WTC11 (cell line): ENCODE measurements around the gene CFAP68. TPM values are rescaled to one million over a fixed set of nuclear protein-coding genes. Genes with fewer than 3 reads are reported as not detected.
A peak's percentile ranks its signal among the peaks of the same experiment; 100 is the strongest.

ENCODE experiments used
- ATAC-seq: fragments of 200-7000 bp; cut with Tn5 transposase; 2 replicates; pipeline ENCODE4 v1.10.0; 2021; ENCODE audit warnings: mild to moderate bottlenecking, moderate library complexity
- CTCF ChIA-PET: fragments of 300-600 bp; sonication (Branson Sonifier 250); formaldehyde crosslinking; loops from one replicate; lab custom pipeline; 2021; ENCODE audit warnings: antibody characterized with exemption; lab: Charles Lee
- POLR2A ChIA-PET: fragments of 350-600 bp; sonication (Branson Sonifier 250); formaldehyde crosslinking; loops from one replicate; lab custom pipeline; 2021; ENCODE audit warnings: antibody characterized with exemption; lab: Charles Lee
- DNase-seq: peaks from one replicate; pipeline ENCODE4 v3.0.0; 2021; ENCODE audit warnings: low spot score
- H3K27ac Mint-ChIP-seq: 2 replicates; pipeline ENCODE4 v1.8.0; 2021; ENCODE audit warnings: mixed read lengths
- H3K27me3 Mint-ChIP-seq: 2 replicates; pipeline ENCODE4 v1.8.0; 2021; ENCODE audit warnings: low read depth, mild to moderate bottlenecking, moderate library complexity, mixed read lengths
- H3K36me3 Mint-ChIP-seq: 2 replicates; pipeline ENCODE4 v1.8.0; 2021; ENCODE audit warnings: mixed read lengths
- H3K4me1 Mint-ChIP-seq: 2 replicates; pipeline ENCODE4 v1.8.0; 2022; ENCODE audit warnings: mixed read lengths
- H3K4me3 Mint-ChIP-seq: 2 replicates; pipeline ENCODE4 v1.8.0; 2021; ENCODE audit warnings: mild to moderate bottlenecking, moderate library complexity, mixed read lengths
- H3K9me3 Mint-ChIP-seq: 2 replicates; pipeline ENCODE4 v1.8.0; 2021; ENCODE audit warnings: mixed read lengths
- CDX4 ChIP-seq: fragments of 250-450 bp; sonication (Bioruptor Pico); IDR thresholded peaks from 2 replicates; pipeline ENCODE4 v1.9.0; 2021; ENCODE audit warnings: moderate library complexity, mild to moderate bottlenecking, inconsistent platforms, borderline replicate concordance
- CREM ChIP-seq: sonication (generic); formaldehyde crosslinking; IDR thresholded peaks from 2 replicates; pipeline ENCODE4 v1.8.1; 2022; ENCODE audit warnings: mild to moderate bottlenecking, missing genetic modification reagents, moderate library complexity
- E2F4 ChIP-seq: sonication (generic); formaldehyde crosslinking; IDR thresholded peaks from 2 replicates; pipeline ENCODE4 v1.8.1; 2022; ENCODE audit warnings: low read depth, mild to moderate bottlenecking, moderate library complexity, missing genetic modification reagents, borderline replicate concordance
- ETV6 ChIP-seq: sonication (generic); formaldehyde crosslinking; IDR thresholded peaks from 2 replicates; pipeline ENCODE4 v1.8.1; 2022; ENCODE audit warnings: mild to moderate bottlenecking, missing genetic modification reagents
- FOXK1 ChIP-seq: sonication (generic); formaldehyde crosslinking; IDR thresholded peaks from 2 replicates; pipeline ENCODE4 v1.8.0; 2022; ENCODE audit warnings: mild to moderate bottlenecking, moderate library complexity, missing genetic modification reagents
- FOXP1 ChIP-seq: sonication (generic); formaldehyde crosslinking; IDR thresholded peaks from 2 replicates; pipeline ENCODE4 v1.8.0; 2022; ENCODE audit warnings: missing genetic modification reagents, mild to moderate bottlenecking, moderate library complexity, borderline replicate concordance
- GTF2I ChIP-seq: fragments of 250-450 bp; sonication (Bioruptor Pico); conservative IDR thresholded peaks from 2 replicates; pipeline ENCODE4 v1.4.0; 2021; ENCODE audit warnings: mild to moderate bottlenecking
- IRF2 ChIP-seq: sonication (generic); formaldehyde crosslinking; IDR thresholded peaks from 2 replicates; pipeline ENCODE4 v1.8.0; 2022; ENCODE audit warnings: low read depth, missing genetic modification reagents, borderline replicate concordance
- MAX ChIP-seq: sonication (generic); formaldehyde crosslinking; IDR thresholded peaks from 2 replicates; pipeline ENCODE4 v1.8.0; 2022; ENCODE audit warnings: mild to moderate bottlenecking, missing genetic modification reagents
- MYBL2 ChIP-seq: sonication (generic); formaldehyde crosslinking; IDR thresholded peaks from 2 replicates; pipeline ENCODE4 v1.8.1; 2023; ENCODE audit warnings: mild to moderate bottlenecking, moderate library complexity, missing genetic modification reagents
- NFE2L1 ChIP-seq: sonication (generic); formaldehyde crosslinking; IDR thresholded peaks from 2 replicates; pipeline ENCODE4 v1.8.1; 2023; ENCODE audit warnings: missing genetic modification reagents
- NFYB ChIP-seq: sonication (generic); formaldehyde crosslinking; conservative IDR thresholded peaks from 2 replicates; pipeline ENCODE4 v1.8.0; 2022; ENCODE audit warnings: low read depth, missing genetic modification reagents
- NR3C1 ChIP-seq: sonication (generic); formaldehyde crosslinking; conservative IDR thresholded peaks from 2 replicates; pipeline ENCODE4 v1.8.1; 2023; ENCODE audit warnings: low read depth, mild to moderate bottlenecking, missing genetic modification reagents
- PRDM15 ChIP-seq: sonication (generic); formaldehyde crosslinking; IDR thresholded peaks from 2 replicates; pipeline ENCODE4 v1.8.0; 2022; ENCODE audit warnings: missing genetic modification reagents
- PREB ChIP-seq: sonication (generic); formaldehyde crosslinking; IDR thresholded peaks from 2 replicates; pipeline ENCODE4 v1.8.1; 2022; ENCODE audit warnings: mild to moderate bottlenecking, missing genetic modification reagents, moderate library complexity, borderline replicate concordance
- RORB ChIP-seq: fragments of 250-450 bp; sonication (Bioruptor Pico); IDR thresholded peaks from 2 replicates; pipeline ENCODE4 v1.9.0; 2021; ENCODE audit warnings: mild to moderate bottlenecking
- SMAD4 ChIP-seq: sonication (generic); formaldehyde crosslinking; IDR thresholded peaks from 2 replicates; pipeline ENCODE4 v1.8.0; 2022; ENCODE audit warnings: mild to moderate bottlenecking, missing genetic modification reagents
- SOX15 ChIP-seq: fragments of 250-450 bp; sonication (Bioruptor Pico); IDR thresholded peaks from 2 replicates; pipeline ENCODE4 v1.9.0; 2021; ENCODE audit warnings: mild to moderate bottlenecking
- SP1 ChIP-seq: sonication (generic); formaldehyde crosslinking; conservative IDR thresholded peaks from 2 replicates; pipeline ENCODE4 v1.8.1; 2022; ENCODE audit warnings: missing genetic modification reagents
- TEAD1 ChIP-seq: sonication (generic); formaldehyde crosslinking; IDR thresholded peaks from 2 replicates; pipeline ENCODE4 v1.8.0; 2022; ENCODE audit warnings: mild to moderate bottlenecking, missing genetic modification reagents
- ZNF232 ChIP-seq: sonication (generic); formaldehyde crosslinking; IDR thresholded peaks from 2 replicates; pipeline ENCODE4 v1.8.0; 2022; ENCODE audit warnings: mild to moderate bottlenecking, missing genetic modification reagents
- ZNF317 ChIP-seq: sonication (generic); formaldehyde crosslinking; IDR thresholded peaks from 2 replicates; pipeline ENCODE4 v1.8.1; 2023; ENCODE audit warnings: low read depth, mild to moderate bottlenecking, moderate library complexity, missing genetic modification reagents, borderline replicate concordance
- ZNF423 ChIP-seq: fragments of 250-450 bp; sonication (Bioruptor Pico); IDR thresholded peaks from 2 replicates; pipeline ENCODE4 v2.1.2; 2022; ENCODE audit warnings: mild to moderate bottlenecking, moderate library complexity
- ZNF512 ChIP-seq: sonication (generic); formaldehyde crosslinking; IDR thresholded peaks from 2 replicates; pipeline ENCODE4 v1.8.1; 2022; ENCODE audit warnings: missing genetic modification reagents, borderline replicate concordance
- total RNA-seq: library from RNA; stranded (reverse); gene quantifications from 3 replicates; pipeline ENCODE4 v1.2.3, GENCODE V29; 2021

CFAP68 gene
- total RNA-seq, 1 experiment from 2014 or later: 18.7 TPM

GRCh38 chr11:111918390-111919256, 39.3 kb downstream of the CFAP68 start, which contains the start of gene C11orf52:
TSS of gene C11orf52 (plus strand) at chr11:111918913. CDS start at chr11:111918973, 60 bp downstream.
- no peaks in the 10 kb centered on the region for H3K9me3 Mint-ChIP-seq
- POLR2A ChIA-PET: interaction anchor here (0.6 to 1.9 kb wide), 7 partner anchors 8 to 64 kb away, joined by 3 to 12 read pairs (median 6); partner anchors contain the start of gene ALG9

GRCh38 chr11:111920908-111921307, 41.6 kb downstream of the CFAP68 start:
- no peaks in the 10 kb centered on the region; the same call in 1 of the 2 replicates for H3K36me3 Mint-ChIP-seq
- POLR2A ChIA-PET: no interaction called here
- TF ChIP-seq PREB (no peak), MYBL2 (no peak), FOXP1 (CRISPR knock-in tag) (no peak), PRDM15 (CRISPR knock-in tag) (no peak), ZNF317 (no peak), SMAD4 (CRISPR knock-in tag) (no peak), NFYB (CRISPR knock-in tag) (no peak), E2F4 (CRISPR knock-in tag) (no peak), NR3C1 (CRISPR knock-in tag) (no peak)
- no peaks in the 10 kb centered on the region; the same call in 1 of the 2 replicates for H3K27me3 Mint-ChIP-seq
- H3K9me3 Mint-ChIP-seq: no peaks in the 10 kb centered on the region
- DNase-seq (no peak), ATAC-seq (no peak)
- peaks cover 45% of the 10 kb centered on the region for H3K4me1 Mint-ChIP-seq
- no peak overlapping the region for H3K4me3 Mint-ChIP-seq
- no peak overlapping the region for H3K27ac Mint-ChIP-seq
- CTCF ChIA-PET: no interaction called here

More at GRCh38 chr11:111918390-111919256, 39.3 kb downstream of the CFAP68 start, which contains the start of gene C11orf52:
- TF ChIP-seq NFE2L1 (no peak), SOX15 (CRISPR knock-in tag) (no peak), MAX (CRISPR knock-in tag) (peak; percentile 51; the same call in 1 of the 2 replicates), ZNF512 (CRISPR knock-in tag) (no peak), IRF2 (CRISPR knock-in tag) (no peak), ETV6 (CRISPR knock-in tag) (peak; percentile 95), ZNF232 (CRISPR knock-in tag) (peak; percentile 36; the same call in 1 of the 2 replicates), SP1 (CRISPR knock-in tag) (0 out of 2 replicates have a peak, but pooled peaks have one; percentile 42), FOXP1 (CRISPR knock-in tag) (0 out of 2 replicates have a peak, but pooled peaks have one; percentile 51), ZNF423 (CRISPR knock-in tag) (no peak), FOXK1 (CRISPR knock-in tag) (peak; percentile 68; the same call in 1 of the 2 replicates), MYBL2 (peak; percentile 25; the same call in 1 of the 2 replicates), TEAD1 (CRISPR knock-in tag) (peak; percentile 70), CREM (CRISPR knock-in tag) (0 out of 2 replicates have a peak, but pooled peaks have one; percentile 47), RORB (no peak), CDX4 (CRISPR knock-in tag) (no peak), GTF2I (CRISPR knock-in tag) (0 out of 2 replicates have a peak, but pooled peaks have one; percentile 19)
- TF ChIP-seq, all 79 proteins: peak for 10
- CTCF ChIA-PET: interaction anchor here (0.7 to 3.1 kb wide), 16 partner anchors 8 to 362 kb away, joined by 3 to 34 read pairs (median 4); partner anchors contain the start of gene ALG9
- Mint-ChIP-seq H3K36me3 (no peaks in the 10 kb centered on the region; the same call in 1 of the 2 replicates), H3K27ac (peak within 1 kb of the TSS; percentile 85), H3K4me1 (peaks cover 42% of the 10 kb centered on the region), H3K4me3 (peak within 1 kb of the TSS; percentile 57), H3K27me3 (no peaks in the 10 kb centered on the region; the same call in 1 of the 2 replicates)
- DNase-seq (peak; percentile 80), ATAC-seq (peak; percentile 97)
